GM19438 (cell line): ENCODE measurements around the gene LIF.

Experiments used
- ATAC-seq: cut with Tn5 transposase; IDR thresholded peaks from one replicate; pipeline ENCODE4 v1.9.1; 2021; ENCODE audit warnings: low read depth; ENCODE audit not compliant: unreplicated experiment

LIF gene

DNA sequence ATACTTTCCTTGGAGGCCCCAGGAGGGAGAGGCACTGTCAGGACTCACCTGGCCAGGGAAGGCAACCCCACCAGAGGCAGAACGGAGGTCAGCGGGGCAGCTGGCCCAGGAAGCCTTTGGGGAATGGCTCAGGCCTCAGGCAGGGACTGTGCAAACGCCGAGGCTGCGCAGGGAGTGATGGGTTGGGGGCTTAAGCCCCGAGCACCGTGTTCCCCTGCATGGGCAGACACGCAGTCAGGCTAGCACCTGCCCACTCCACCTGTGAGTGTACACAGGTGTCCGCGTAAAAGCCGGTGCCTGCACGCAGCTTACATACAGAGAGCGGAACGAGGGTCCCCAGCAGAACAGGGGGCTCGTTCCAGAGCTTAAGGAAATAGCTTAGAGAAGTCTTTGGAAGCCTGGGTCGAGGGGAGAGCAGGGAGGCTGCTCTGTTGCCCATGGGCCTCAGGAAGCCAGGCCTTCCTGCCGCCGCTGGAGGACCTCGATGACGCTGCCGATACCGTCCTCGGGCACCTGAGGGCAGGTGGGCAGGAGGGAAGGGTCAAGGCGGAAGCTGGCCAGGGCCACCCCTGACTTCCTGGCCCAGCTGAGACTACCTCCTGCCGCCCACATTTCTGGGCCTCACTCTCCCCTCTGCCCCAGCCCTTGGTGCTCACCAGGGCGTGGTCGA is 38.8 kb upstream of the LIF start:
- no peak for ATAC-seq

DNA sequence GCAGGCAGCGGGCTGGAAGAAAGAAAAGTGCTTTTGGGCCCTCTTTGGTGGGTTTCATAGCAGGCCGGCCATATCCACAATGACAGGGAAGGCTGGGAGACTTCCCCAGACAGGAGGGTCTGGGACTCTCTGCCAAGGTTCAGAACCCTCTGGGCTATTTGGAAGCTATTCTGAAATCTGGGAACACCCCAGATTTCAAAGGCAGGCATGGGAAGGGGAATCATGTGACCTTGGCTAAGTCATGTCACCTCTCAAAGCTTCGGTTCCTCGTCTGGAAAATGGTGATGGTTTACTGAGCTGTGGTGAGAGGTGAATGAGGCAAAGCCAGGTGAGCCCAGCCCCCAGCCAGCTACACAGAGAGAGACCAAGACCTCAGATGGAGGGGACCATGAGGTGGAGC is 38.1 kb upstream of the LIF start:
- ATAC-seq, result no peak

DNA sequence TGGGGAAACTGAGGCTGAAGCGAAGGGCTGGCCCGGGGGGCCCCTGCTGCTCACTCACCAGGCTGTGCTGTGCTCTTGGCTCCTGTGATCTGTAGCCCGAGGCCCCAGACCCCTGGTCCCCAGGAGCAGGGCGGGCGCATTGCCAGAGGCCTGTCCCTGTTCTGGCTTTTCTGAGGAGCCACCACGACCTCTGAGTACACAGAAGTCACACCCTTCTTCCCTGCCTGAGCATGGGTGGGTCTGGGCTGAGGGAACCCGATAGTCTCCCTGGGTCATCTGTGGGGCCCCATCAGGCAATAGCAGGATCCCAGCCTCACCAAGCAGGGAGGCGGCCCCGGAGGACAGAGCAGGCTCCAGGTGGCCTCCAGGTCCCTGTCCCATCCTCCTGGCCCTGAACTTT is 37.6 kb upstream of the LIF start:
- ATAC-seq, result no peak

DNA sequence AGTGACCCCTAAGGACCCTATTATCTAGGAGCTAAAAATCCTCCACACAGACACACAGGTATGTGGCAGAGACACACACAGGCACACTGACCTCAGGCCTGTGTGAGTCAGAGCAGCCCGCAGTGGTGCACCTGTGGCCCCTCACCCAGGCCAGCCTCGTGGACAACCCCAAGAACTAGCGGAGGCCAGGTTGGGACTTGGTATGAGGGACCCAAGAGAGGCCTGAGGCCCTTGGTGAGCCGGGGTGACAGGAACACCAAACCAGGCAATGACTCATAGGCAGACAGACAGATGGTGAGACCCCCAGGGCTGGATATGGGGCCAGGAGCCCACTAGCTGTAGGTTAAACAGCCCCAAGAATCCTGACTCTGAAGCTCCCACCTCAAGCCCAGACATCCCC is 36.8 kb upstream of the LIF start:
- no peak for ATAC-seq

DNA sequence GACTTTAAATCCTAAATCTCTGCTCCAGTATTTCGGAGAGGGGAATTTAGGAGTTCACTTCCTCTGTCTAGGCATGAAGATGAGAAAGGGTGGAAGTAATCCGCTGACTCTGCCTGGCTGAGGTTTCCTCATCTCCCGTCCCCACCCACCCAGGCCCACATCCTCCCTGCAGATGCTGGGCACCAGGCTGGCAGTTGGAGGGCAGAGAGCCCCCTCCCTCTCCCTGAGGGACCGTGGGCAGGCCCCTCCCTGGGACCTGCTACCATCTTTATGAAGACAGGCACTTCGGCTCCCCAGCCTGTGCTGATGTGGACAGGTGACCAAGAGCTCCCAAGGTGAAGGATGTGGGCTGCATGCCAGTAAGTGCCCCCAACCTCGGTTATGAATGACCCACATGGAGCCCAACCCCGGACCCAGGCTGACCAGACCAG is 36.1 kb upstream of the LIF start:
- no peak for ATAC-seq

- no peak for ATAC-seq
Observed at GRCh38 chr22:30280505-30280904, 33.9 kb upstream of the LIF start.

- no peak for ATAC-seq
Observed at GRCh38 chr22:30279932-30280331, 33.4 kb upstream of the LIF start.

- ATAC-seq, result no peak
Observed at GRCh38 chr22:30279046-30279788, 32.7 kb upstream of the LIF start.

DNA sequence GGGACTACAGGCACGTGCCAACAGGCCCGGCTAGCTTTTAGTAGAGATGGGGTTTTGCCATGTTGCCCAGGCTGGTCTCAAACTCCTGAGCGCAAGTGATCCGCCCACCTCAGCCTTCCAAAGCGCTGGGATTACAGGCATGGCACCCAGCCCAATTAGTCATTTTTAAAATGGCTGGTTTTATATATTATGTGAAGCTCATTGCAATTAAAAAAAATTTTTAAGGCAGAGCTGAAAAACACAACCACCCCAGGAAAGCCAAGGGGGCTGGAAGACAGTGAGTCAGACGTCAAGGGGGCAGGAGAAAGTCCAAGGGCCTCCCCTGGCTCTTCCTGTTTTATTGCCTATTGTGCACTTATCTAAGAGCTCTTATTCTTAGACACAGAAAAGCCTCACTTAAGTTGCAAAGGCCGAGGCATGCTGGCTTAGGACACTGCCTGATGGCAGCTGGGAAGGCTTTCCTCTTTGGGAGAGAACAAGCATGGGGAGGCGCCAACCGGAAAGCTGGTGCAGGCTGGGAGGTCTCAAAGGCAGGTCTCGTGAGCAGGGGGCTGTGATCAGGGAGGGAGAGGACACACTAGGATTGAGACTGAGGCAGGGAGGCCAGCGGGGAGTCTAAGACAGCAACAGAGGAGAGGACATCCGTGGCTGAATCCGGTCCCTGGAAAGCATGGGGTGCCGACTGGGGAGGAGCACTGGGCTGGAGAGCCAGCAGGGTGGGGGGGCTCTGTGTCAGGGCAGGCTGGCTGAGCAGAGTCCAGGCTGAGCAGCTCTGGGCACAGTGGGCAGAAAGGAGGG is 31.2 kb upstream of the LIF start:
- ATAC-seq, result no peak

DNA sequence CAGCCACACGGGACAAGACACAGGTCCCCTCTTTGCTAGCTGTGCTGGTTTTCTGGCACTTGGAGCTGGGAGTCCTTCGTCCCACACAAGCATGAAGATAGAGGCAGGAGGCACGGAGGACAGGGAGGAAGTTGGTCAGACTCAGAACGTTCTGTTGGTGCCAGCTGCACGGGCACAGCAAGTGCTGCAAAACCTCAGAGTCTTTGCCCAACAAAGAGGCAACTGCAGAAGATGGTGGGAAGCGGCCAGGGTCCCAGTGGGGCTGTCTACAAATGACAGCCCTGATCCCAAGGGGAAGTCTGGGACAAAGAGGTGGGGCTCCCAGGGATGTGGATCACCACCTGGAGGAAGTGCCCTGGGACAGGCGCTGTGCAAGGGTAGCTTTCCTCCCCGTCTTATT is 29.5 kb upstream of the LIF start:
- no peak for ATAC-seq

DNA sequence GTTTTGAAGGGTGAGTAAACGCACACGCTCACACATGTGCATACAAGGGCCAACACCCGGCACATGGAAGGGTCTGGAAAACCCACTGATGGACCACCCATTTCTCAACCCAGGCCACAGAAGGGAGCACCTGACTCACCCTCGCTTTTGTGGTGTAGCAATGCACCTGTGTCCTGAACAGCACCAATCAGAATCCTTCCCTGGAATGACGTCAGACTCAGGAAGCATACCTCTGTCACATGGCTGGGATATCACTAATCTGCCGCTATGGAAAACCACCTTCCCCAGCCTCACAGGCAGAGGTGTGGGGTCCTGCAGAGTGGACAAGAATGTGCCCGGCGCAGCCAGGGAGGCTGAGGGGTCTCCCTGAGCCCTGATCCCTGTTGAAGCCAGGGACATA is 29.1 kb upstream of the LIF start:
- ATAC-seq, result no peak

DNA sequence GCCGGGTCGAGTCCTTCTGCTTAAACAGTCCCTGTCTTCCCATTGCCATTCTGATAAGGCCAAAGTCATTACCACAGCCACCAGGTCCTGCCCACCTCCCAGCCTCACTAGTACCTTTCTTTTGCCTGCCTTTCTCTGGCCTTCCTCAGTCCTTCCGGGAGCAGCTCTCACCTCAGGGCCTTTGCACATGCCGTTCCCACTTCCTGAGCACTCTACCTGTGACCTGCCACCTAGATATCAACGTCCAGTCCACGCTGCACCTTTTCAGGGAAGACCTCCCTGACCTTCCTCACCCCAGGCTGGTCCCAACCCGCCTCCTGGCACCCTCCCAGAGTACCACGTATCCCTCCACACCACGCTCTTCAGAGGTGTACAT is 27.9 kb upstream of the LIF start:
- no peak for ATAC-seq

DNA sequence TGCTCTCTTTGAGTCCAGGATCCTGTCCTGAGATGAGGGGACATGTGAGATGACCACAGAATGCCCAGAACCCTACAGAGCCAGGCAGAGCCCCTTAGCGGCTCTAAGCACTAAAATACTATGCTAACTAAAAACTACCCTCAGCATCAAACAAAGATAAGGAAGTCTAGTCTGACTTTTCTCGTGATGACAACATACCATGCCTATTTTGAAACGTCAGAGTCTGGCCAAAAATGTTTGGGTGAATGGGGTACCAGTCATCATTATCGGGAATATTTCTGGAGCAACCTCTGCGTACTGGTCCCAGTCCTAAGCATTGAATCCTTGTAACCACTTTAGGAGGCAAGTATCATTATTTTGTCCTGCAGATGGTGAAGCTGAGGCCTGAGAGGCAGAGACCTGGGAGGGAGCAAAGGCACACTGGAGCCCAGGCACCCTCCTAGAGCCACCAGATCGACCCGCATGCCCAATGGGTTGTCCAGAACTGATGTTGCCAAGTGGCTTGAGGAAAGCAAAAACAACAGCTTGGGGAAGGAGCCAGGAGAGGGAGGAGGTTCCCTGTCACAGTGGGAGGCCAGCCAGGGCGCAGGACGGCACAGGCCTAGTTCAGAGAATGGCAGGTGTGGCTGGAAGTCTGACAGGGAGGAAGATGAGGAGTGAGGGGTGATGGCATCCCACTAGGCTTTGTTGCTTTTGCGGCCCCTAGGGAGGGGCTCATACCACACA is 27.3 kb upstream of the LIF start:
- no peak for ATAC-seq

GRCh38 chr22:30272781-30273601 is 26.4 kb upstream of the LIF start:
- ATAC-seq, result no peak

DNA sequence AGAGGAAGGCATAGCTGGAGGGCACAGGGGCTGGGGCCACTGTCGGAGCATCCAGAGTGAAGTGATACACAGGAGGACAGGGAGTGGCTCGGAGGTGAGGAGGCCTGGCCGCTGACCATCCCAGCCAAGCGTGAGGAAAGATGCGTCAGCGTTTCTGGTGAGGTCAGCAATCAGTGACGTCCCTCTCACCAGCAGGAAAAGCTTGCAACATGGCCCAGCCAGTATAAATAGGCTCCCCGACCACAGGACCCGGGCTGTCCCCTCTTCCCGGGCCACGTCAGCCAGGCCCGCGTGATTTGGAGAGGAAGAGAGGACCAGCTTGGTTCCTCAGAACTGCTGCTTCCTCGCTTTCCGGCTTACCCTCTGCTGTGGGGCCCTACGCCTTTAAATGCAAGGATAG is 24.3 kb upstream of the LIF start:
- ATAC-seq, result no peak

DNA sequence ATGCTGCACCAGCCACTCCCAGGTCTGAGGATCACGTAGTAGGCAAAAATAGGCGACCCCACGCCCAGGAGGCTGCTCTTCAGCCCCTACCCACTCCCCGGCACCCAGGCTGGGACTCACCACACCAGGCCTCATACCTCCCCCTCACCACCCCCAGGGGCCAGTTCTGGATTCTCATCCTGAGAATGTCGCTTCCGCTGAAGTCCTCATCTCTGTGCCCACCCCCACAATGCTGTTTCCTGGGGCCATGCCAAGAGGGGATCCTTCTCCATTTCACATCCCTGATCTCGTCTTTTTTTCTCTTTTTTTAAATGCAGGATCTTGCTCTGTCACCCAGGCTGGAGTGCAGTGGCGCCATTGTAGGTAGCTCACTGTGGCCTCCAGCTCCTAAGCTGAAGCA is 21.8 kb upstream of the LIF start:
- ATAC-seq, result no peak

DNA sequence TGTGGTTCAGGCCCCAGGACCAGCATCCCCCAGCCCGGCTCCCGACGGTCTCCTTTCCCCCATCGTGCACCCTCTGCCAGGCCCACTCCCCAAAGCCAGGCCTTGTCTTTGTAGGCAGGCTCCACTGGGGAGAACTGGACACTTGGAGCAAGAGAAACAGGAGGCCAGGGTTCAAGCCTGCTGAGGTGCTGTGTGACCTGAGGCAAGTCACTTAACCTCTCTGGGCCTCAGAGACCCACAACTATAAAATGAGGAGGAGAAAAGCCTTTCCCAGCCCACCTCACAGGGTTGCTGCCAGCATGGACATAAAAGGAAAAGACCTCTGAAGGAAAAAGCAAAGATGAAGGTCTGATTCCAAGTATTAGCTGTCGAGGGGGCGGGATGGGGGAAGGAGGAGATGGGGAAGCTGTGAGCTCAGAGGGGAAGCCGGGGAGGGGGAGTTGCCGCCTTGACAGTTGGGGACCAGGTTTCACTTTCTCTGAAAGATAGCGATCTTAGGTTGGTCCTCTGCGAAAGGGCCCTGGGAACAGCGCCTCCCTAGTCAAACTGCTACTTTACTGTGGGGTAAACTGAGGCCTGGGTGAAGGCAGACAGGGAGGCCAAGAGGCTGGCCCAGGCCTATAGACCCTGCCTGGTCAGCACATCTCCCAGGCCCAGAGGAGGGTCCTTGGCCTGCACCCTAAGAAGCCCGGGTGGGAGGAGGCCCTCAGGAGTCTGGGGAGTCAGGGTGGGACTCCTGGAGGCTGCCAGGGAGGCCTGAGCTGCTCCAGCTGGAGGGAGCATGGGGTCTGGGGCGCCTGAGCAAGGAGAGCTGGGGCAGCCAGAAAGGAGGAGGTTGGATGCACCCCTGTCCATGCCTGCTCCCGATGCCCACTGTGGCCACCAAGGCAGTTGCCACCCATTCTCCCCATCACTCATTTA is 21.1 kb upstream of the LIF start:
- no peak for ATAC-seq

- no peak for ATAC-seq
Observed at GRCh38 chr22:30266445-30267381, 20.2 kb upstream of the LIF start, which contains the start of gene OSM. OSM (minus strand) TSS chr22:30266851; CDS start chr22:30266799, 52 bp downstream.
